ENCODE data around the gene STKLD1. TPM values are rescaled to one million over a fixed set of nuclear protein-coding genes. Genes with fewer than 3 reads are reported as not detected.
A peak's percentile ranks its signal among the peaks of the same experiment; 100 is the strongest.

The STKLD1 gene
- total and polyA plus RNA-seq, 3 donors from 2014 or later: 8.4 to 33.1 (median 20.9) TPM

DNA sequence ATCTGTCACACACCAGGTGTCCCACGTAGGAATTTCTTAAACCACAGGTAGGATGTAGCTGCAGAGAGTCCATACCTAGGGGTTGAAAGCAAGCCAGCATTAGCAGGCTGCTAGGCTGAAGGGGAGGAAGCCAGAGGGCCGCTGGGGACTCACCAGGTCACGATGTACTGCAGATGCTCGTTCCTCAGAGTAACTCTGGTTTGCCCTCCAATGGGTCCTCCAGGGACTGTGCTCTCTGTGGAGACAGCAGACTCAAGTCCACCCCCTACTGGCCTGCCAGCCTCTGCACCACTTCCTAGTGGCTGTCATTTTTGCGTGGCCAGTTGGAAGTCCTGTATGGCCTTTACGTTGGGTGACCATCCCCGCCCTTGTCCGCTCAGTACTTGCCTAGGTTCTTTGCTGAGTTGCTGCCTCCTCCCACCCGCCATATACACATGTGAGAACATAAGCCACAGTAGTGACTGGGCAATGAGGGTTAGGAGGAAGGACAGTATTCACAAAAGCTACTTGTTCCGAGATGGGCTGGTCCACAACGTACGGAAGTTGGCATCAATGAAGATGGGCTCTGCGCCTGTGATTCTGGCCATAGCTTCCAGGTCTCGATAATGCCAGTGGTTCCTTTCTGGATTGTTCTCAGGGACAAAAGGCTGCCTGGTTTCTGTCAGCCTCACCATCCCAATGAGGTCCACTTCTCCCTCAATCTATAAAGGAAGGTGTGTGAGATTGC, 24.1 kb upstream of the STKLD1 start:
- Histone ChIP-seq H3K4me1 (peaks cover 21% of the 10 kb centered on the region), H3K27me3 (no peaks in the 10 kb centered on the region), H3K4me3 (no peak overlapping the region), H3K36me3 (ENCODE audit: low read depth, missing control alignments) (no peaks in the 10 kb centered on the region), H3K9me3 (no peaks in the 10 kb centered on the region), H3K27ac (no peak overlapping the region)
- 76 to 77% methylated on average over 11 to 14 of the region's 14 CpGs for WGBS, 2 donors
- DNase-seq: no peak
- intact Hi-C loops (cut with DNase I; ENCODE audit: low total_unique reads): no loop called here
- TF ChIP-seq, protein P1, sequence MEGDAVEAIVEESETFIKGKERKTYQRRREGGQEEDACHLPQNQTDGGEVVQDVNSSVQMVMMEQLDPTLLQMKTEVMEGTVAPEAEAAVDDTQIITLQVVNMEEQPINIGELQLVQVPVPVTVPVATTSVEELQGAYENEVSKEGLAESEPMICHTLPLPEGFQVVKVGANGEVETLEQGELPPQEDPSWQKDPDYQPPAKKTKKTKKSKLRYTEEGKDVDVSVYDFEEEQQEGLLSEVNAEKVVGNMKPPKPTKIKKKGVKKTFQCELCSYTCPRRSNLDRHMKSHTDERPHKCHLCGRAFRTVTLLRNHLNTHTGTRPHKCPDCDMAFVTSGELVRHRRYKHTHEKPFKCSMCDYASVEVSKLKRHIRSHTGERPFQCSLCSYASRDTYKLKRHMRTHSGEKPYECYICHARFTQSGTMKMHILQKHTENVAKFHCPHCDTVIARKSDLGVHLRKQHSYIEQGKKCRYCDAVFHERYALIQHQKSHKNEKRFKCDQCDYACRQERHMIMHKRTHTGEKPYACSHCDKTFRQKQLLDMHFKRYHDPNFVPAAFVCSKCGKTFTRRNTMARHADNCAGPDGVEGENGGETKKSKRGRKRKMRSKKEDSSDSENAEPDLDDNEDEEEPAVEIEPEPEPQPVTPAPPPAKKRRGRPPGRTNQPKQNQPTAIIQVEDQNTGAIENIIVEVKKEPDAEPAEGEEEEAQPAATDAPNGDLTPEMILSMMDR (IDR thresholded peaks at IDR 0.05): peak in 1 of 3 experiments; percentile 23
- TF ChIP-seq POLR2A (IDR thresholded peaks at IDR 0.05): no peak

DNA sequence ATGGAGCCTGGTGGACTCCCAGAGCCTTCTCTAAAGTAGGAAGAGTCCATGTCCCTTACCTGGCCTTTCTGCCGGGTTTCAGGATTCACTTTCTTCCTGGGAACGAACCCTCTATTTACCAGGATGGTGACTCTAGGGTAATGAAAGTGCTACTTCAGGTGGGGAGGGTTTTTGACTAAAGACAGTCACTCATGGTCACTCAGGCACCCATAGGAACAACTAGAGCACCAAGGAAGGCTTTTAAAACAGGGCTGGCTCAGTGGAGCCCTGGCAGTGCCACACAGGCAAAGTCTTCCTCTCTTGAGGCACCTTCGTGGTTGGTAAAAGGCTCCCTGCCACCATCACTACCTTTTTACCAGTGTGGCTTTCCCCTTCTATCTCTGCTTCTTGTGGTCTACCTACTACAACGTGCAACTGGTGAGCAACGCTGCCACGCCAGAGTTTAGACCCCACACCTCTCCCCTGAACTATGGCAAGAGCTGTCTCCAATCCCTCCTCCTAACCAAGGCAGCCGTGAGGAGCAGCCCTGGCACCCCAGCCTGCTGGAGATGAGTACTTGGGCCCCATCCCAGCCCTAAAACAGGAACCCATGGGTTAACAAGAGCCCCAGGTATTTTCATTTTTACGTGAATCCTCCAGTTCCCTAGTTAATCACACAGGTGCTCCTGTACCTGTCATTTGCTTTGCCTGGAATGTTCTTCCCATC, 23.4 kb upstream of the STKLD1 start:
- H3K36me3 ChIP-seq (ENCODE audit: low read depth, missing control alignments): no peaks in the 10 kb centered on the region
- H3K27ac ChIP-seq: no peak overlapping the region
- no peak for DNase-seq
- no peaks in the 10 kb centered on the region for H3K9me3 ChIP-seq
- WGBS, 2 donors: 73 to 76% methylated on average over 8 of the region's 8 CpGs
- no peaks in the 10 kb centered on the region for H3K27me3 ChIP-seq
- H3K4me3 ChIP-seq: no peak overlapping the region
- TF ChIP-seq, protein P1 (IDR thresholded peaks at IDR 0.05): no peak
- TF ChIP-seq POLR2A (IDR thresholded peaks at IDR 0.05): no peak
- intact Hi-C loops (cut with DNase I; ENCODE audit: low total_unique reads): no loop called here
- H3K4me1 ChIP-seq: peaks cover 27% of the 10 kb centered on the region

DNA sequence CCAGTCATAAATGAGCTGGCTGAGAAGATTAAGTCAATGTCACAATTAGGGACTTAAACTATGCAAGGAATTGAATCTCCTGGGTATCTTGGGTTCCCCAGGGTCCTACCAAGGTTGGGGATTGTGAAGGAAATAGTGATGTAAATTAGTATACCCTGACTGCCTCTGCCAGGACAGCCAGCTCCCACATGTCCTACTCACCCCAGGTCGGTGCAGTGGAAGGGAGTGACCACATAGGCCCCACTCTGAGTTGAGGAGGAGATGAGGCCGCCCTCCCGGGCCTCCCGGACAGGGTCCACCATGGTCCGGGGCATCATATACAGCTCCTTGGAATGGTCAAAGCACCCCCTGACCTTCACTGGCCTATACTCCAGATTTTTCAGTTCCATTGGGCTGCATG, 22.6 kb upstream of the STKLD1 start:
- Histone ChIP-seq H3K9me3 (no peaks in the 10 kb centered on the region), H3K27me3 (no peaks in the 10 kb centered on the region), H3K27ac (no peak overlapping the region), H3K4me1 (peaks cover 30% of the 10 kb centered on the region), H3K36me3 (ENCODE audit: low read depth, missing control alignments) (no peaks in the 10 kb centered on the region), H3K4me3 (no peak overlapping the region)
- WGBS, 2 donors: 61 to 75% methylated on average over 5 of the region's 5 CpGs
- intact Hi-C loops (cut with DNase I; ENCODE audit: low total_unique reads): no loop called here
- DNase-seq: no peak
- TF ChIP-seq, protein P1 (IDR thresholded peaks at IDR 0.05): no peak
- TF ChIP-seq POLR2A (IDR thresholded peaks at IDR 0.05): no peak

DNA sequence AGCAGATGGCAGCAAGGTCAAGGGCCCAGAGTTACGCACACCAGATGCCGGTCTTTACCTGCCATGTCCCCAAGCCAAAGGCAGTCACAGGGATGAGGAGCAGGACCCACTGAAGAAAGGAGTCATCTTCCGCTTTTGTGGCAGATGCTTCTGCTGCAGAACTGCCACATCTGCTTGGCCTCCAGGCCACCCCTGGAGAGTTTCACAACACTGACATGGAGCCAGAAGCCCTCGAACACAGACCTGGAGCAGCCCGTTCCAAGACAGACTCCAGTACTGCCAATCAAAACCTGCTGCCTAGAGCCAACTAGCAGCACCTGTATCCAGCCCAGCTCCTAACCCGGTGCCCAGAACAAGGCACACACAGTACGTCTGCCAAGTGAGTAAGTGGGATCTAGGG, 21.4 kb upstream of the STKLD1 start:
- TF ChIP-seq, protein P1 (IDR thresholded peaks at IDR 0.05): no peak
- no peak for TF ChIP-seq POLR2A (IDR thresholded peaks at IDR 0.05)
- no peak overlapping the region for H3K27ac ChIP-seq
- intact Hi-C loops (cut with DNase I; ENCODE audit: low total_unique reads): no loop called here
- no peak overlapping the region for H3K4me3 ChIP-seq
- H3K4me1 ChIP-seq: peaks cover 21% of the 10 kb centered on the region
- DNase-seq: no peak
- WGBS, 2 donors: 78 to 80% methylated on average over 5 to 7 of the region's 7 CpGs
- H3K36me3 ChIP-seq (ENCODE audit: low read depth, missing control alignments): no peaks in the 10 kb centered on the region
- no peaks in the 10 kb centered on the region for H3K27me3 ChIP-seq
- H3K9me3 ChIP-seq: no peaks in the 10 kb centered on the region
